ENCODE results near the gene ZNF804B.

The ZNF804B gene

DNA sequence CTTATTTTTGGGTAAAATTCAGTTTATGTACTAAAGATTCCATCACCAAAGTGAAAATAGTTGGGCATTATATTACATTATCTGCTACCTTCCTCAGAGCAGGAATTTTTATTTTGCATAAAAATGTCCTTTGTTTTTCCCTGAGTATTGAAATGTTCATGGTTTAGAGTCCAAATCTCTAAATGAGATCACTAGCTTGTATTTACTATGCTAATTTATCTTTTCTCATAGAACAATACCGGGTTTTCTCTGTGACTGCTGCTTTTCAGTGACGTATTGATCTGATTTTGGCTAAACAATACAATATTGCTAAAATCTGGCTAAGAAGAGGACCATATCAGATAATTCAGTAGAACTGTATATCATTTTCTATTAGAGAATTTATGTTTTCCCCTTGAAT lies 125.6 kb downstream of the ZNF804B start:
- TF ChIP-seq, protein P1, sequence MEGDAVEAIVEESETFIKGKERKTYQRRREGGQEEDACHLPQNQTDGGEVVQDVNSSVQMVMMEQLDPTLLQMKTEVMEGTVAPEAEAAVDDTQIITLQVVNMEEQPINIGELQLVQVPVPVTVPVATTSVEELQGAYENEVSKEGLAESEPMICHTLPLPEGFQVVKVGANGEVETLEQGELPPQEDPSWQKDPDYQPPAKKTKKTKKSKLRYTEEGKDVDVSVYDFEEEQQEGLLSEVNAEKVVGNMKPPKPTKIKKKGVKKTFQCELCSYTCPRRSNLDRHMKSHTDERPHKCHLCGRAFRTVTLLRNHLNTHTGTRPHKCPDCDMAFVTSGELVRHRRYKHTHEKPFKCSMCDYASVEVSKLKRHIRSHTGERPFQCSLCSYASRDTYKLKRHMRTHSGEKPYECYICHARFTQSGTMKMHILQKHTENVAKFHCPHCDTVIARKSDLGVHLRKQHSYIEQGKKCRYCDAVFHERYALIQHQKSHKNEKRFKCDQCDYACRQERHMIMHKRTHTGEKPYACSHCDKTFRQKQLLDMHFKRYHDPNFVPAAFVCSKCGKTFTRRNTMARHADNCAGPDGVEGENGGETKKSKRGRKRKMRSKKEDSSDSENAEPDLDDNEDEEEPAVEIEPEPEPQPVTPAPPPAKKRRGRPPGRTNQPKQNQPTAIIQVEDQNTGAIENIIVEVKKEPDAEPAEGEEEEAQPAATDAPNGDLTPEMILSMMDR (IDR thresholded peaks at IDR 0.05): no peak

DNA sequence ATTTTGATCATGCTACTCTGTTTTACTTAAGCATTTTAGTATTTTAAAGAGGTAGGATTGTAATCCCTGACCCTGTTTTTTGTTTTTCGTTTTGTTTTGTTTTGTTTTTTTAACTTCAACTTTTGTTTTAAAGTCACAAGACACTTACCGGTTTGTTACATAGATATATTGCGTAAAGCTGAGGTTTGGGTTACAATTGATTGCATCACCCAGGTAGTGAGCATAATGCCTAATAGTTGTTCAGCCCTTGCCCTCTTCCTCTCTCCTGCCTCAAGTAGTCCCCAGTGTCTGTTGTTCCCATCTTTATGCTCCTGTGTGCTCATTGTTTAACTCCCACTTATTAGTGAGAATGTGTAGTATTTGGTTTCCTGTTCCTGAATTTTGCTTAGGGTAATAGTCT lies 129.2 kb downstream of the ZNF804B start:
- TF ChIP-seq, protein P1 (IDR thresholded peaks at IDR 0.05): no peak

DNA sequence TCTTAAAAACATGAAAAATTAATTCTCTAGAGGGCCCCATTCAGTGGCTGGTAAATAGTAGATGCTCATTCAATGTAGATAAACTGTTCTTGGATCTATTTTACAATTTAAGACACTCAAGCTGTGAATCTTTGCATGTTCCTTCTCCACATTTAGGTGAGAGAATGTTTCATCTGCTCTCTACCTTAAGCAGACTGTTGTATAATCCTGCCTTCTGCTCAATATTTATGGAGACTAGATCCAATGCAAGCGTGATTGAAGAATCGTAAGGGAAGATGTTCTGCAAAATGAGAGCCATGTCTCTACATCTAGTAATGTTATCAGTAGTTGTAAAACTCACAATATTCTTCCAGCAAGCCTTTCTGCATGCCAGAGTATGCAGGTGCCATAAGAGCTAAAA lies 151.0 kb downstream of the ZNF804B start:
- TF ChIP-seq, protein P1 (IDR thresholded peaks at IDR 0.05): no peak

DNA sequence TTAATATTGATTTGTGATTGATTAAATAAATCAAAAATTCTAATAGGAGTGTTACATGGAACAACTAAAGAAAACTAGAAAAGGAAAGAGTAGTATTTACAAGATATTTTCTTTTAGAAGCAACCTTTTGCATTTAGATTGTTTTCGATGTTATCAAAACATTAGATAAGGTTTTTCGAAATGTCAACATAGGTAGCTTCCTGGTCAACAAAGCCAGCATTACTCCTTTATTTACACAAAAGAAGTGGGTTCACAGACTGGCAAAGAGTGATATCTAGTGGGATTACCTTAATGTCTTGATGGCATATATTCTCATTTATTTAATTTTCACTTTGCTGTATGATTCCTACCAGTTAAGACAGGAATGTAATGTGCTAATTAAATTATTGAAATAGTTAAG lies 153.4 kb downstream of the ZNF804B start:
- TF ChIP-seq, protein P1 (IDR thresholded peaks at IDR 0.05): no peak

DNA sequence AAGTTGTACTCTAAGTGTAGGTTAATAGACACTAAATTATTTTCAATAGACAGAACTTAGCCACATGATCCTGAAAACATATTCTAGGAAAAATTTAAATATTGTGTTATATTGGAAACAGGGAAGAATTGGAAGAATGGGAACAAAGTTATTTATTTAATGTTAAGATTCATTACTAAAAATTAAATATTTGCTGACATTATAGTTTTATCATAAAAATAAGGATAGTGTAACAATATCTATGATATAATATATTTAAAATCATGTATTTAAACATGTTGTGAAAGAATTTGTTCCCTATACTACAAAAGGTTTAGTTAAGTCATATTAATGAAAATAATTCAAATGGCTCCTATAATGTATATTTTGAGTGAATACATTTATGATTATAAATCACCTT lies 156.1 kb downstream of the ZNF804B start:
- TF ChIP-seq, protein P1 (IDR thresholded peaks at IDR 0.05): no peak

DNA sequence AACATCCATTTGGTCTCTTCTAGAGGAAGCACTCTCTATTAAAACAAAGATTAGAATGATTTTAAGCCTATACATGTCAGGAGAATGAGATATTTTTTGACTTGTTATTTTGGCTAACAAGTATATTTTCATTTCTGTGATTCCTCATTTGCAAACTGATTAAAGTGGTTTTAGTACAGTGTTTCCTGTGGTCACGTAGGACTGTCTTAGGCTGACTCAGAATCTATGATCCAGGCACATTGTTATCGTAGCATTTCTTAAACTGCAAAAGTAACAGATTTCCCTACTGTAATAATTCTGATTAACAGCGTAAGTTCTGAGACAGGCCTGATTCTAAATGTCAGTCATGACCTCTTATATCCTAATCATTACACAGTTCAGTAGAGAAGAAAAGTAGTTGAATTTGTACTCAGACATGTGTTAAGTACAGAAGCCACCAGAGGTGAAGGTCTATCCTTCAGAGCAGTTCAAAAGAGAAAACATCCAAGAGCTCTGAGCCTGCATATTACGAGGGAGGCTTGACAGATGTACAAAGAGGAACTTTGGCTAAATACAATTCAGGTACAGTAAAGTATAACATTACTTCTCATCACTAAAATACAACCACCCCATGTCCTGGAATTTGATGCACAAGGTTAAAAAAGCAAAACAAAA lies 160.1 kb downstream of the ZNF804B start:
- TF ChIP-seq, protein P1 (IDR thresholded peaks at IDR 0.05): no peak

DNA sequence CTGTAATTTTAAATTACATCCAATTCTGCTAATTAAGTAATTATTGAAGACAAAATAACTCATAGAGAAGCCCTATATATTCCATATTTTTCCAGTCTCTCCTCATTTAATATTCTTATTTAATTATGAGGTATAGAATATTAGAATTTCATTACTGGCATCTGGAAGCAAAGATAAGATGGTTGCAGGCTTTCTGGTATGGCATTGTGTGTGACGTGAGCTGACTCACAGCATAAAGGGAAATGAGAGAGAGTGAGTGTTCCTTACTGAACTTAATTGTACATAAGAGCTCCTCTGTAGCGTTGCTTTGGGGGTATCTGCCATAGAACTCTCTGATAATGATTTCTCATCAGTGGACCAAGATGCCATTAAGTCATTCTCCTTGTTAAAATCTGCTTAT lies 163.4 kb downstream of the ZNF804B start:
- TF ChIP-seq, protein P1 (IDR thresholded peaks at IDR 0.05): no peak

DNA sequence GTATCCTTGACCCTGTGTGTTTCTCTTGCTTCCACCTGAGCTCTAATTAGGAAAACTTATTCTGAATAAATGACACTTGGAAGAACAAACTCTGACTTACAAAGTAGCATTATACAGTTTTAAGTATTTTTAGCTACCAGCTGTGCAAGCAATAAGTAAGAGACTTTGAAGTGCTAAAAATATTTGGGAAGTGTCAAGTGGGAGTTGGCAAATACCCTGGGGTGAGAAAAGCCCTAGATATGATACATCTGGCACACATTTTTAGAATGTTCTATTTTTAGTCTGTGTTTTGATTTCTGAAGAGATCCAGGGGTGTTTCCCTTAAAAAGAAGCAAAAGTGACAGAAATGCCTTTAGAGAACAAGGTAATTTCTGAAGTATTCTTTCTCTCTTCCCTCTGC lies 168.8 kb downstream of the ZNF804B start:
- TF ChIP-seq, protein P1 (IDR thresholded peaks at IDR 0.05): no peak

Data from LNCAP (cell line).